GM21786 (cell line): ENCODE results near the gene DMD.
"Not testable (repeated sequence)": the region's sequence is repeated elsewhere in the genome, so short reads cannot be mapped to it uniquely, and the experiment has no call there.

Source experiments
- ATAC-seq: cut with Tn5 transposase; IDR thresholded peaks from one replicate; pipeline ENCODE4 v1.9.1; 2021; ENCODE audit not compliant: unreplicated experiment

DMD gene

GRCh38 chrX:31649201-31649600 is 1562.1 kb downstream of the DMD start:
- ATAC-seq, result no peak

- no peak for ATAC-seq
Observed at GRCh38 chrX:31633349-31633748, 1578.0 kb downstream of the DMD start.

GRCh38 chrX:31629195-31629594 is 1582.2 kb downstream of the DMD start:
- no peak for ATAC-seq

- no peak for ATAC-seq
Observed at GRCh38 chrX:31609130-31609529, 1602.2 kb downstream of the DMD start.

GRCh38 chrX:31608638-31609037 is 1602.7 kb downstream of the DMD start:
- no peak for ATAC-seq

GRCh38 chrX:31606771-31607170 is 1604.6 kb downstream of the DMD start:
- ATAC-seq, result no peak

- ATAC-seq, result peak; percentile 72
Observed at GRCh38 chrX:31604629-31605221, 1606.6 kb downstream of the DMD start.

GRCh38 chrX:31603411-31604120 is 1607.8 kb downstream of the DMD start:
- no peak for ATAC-seq

- no peak for ATAC-seq
Observed at GRCh38 chrX:31600823-31601222, 1610.5 kb downstream of the DMD start.

- no peak for ATAC-seq
Observed at GRCh38 chrX:31593353-31593752, 1618.0 kb downstream of the DMD start.

- ATAC-seq, result no peak
Observed at GRCh38 chrX:31591355-31591754, 1620.0 kb downstream of the DMD start.

GRCh38 chrX:31590581-31591114 is 1620.7 kb downstream of the DMD start:
- no peak for ATAC-seq

- ATAC-seq, result no peak
Observed at GRCh38 chrX:31589503-31589902, 1621.8 kb downstream of the DMD start.

- no peak for ATAC-seq
Observed at GRCh38 chrX:31588355-31588754, 1623.0 kb downstream of the DMD start.

GRCh38 chrX:31583892-31584291 is 1627.5 kb downstream of the DMD start:
- ATAC-seq, result not testable (repeated sequence)

- ATAC-seq, result no peak
Observed at GRCh38 chrX:31580726-31581125, 1630.6 kb downstream of the DMD start.

GRCh38 chrX:31580227-31580626 is 1631.1 kb downstream of the DMD start:
- no peak for ATAC-seq

GRCh38 chrX:31572360-31572759 is 1639.0 kb downstream of the DMD start:
- ATAC-seq, result no peak

- no peak for ATAC-seq
Observed at GRCh38 chrX:31570658-31571057, 1640.7 kb downstream of the DMD start.

GRCh38 chrX:31563792-31564191 is 1647.6 kb downstream of the DMD start:
- ATAC-seq, result no peak

- no peak for ATAC-seq
Observed at GRCh38 chrX:31555506-31555905, 1655.8 kb downstream of the DMD start.

- ATAC-seq, result no peak
Observed at GRCh38 chrX:31551913-31552312, 1659.4 kb downstream of the DMD start.

GRCh38 chrX:31550158-31550557 is 1661.2 kb downstream of the DMD start:
- ATAC-seq, result no peak
